Neural crest cell (in vitro differentiated cells): ENCODE measurements around the gene GMCL2. TPM values are rescaled to one million over a fixed set of nuclear protein-coding genes. Genes with fewer than 3 reads are reported as not detected.
"Not testable (repeated sequence)": the region's sequence is repeated elsewhere in the genome, so short reads cannot be mapped to it uniquely, and the experiment has no call there.

Source experiments
- DNase-seq: peaks from one replicate; pipeline ENCODE4 v3.0.0; 2021; ENCODE audit warnings: low read depth, mixed read lengths, low spot score
- H3K27ac Mint-ChIP-seq: one replicate; pipeline ENCODE4 v1.8.0; 2021; ENCODE audit warnings: mild to moderate bottlenecking, mixed read lengths; ENCODE audit not compliant: unreplicated experiment
- H3K27me3 Mint-ChIP-seq: 2 replicates; pipeline ENCODE4 v1.8.0; 2021; ENCODE audit warnings: low read depth, mild to moderate bottlenecking, mixed read lengths
- H3K36me3 Mint-ChIP-seq: 2 replicates; pipeline ENCODE4 v1.8.0; 2021; ENCODE audit warnings: low read depth, mild to moderate bottlenecking, mixed read lengths
- H3K4me1 Mint-ChIP-seq: 2 replicates; pipeline ENCODE4 v1.8.0; 2021; ENCODE audit warnings: mixed read lengths
- H3K4me3 Mint-ChIP-seq: one replicate; pipeline ENCODE4 v1.8.0; 2021; ENCODE audit warnings: mild to moderate bottlenecking, mixed read lengths
- H3K9me3 Mint-ChIP-seq: 2 replicates; pipeline ENCODE4 v1.8.0; 2021; ENCODE audit warnings: mixed read lengths
- CTCF ChIP-seq: fragments of 200-600 bp; sonication (generic); conservative IDR thresholded peaks from 2 replicates; pipeline ENCODE4 v1.5.0; 2021; ENCODE audit warnings: antibody characterized with exemption, mild to moderate bottlenecking
- total RNA-seq: library from RNA; stranded (reverse); gene quantifications from 2 replicates; pipeline ENCODE4 v1.2.1, GENCODE V29; 2021

Gene GMCL2
- total RNA-seq, 1 donor from 2014 or later = not detected

GRCh38 chr5:178229861-178230260 lies 42.7 kb upstream of the GMCL2 start:
- Mint-ChIP-seq H3K27me3 (peaks cover under 1% of the 10 kb centered on the region), H3K4me3 (peak overlapping the region; percentile 84), H3K4me1 (peaks cover 22% of the 10 kb centered on the region), H3K36me3 (peaks cover 31% of the 10 kb centered on the region), H3K27ac (no peak overlapping the region), H3K9me3 (no peaks in the 10 kb centered on the region)
- TF ChIP-seq CTCF = no peak
- no peak for DNase-seq

- peaks cover 19% of the 10 kb centered on the region for H3K4me1 Mint-ChIP-seq
- DNase-seq, H3K27me3 Mint-ChIP-seq, H3K9me3 Mint-ChIP-seq: not testable (repeated sequence)
- H3K27ac Mint-ChIP-seq = peak overlapping the region; percentile 40
- peak overlapping the region; percentile 84 for H3K4me3 Mint-ChIP-seq
- H3K36me3 Mint-ChIP-seq = peaks cover 32% of the 10 kb centered on the region
Observed at GRCh38 chr5:178229111-178229510, 41.9 kb upstream of the GMCL2 start.

GRCh38 chr5:178228609-178229008 lies 41.4 kb upstream of the GMCL2 start:
- no peak for TF ChIP-seq CTCF
- no peaks in the 10 kb centered on the region for H3K9me3 Mint-ChIP-seq
- peaks cover 32% of the 10 kb centered on the region for H3K36me3 Mint-ChIP-seq
- no peak overlapping the region for H3K27ac Mint-ChIP-seq
- H3K4me1 Mint-ChIP-seq = peaks cover 22% of the 10 kb centered on the region
- no peaks in the 10 kb centered on the region for H3K27me3 Mint-ChIP-seq
- no peak for DNase-seq
- H3K4me3 Mint-ChIP-seq = no peak overlapping the region

GRCh38 chr5:178227929-178228328 lies 40.8 kb upstream of the GMCL2 start:
- Mint-ChIP-seq H3K4me3 (peak overlapping the region; percentile 71), H3K36me3 (peaks cover 32% of the 10 kb centered on the region), H3K27me3 (peaks cover 3% of the 10 kb centered on the region), H3K9me3 (no peaks in the 10 kb centered on the region), H3K4me1 (peaks cover 27% of the 10 kb centered on the region), H3K27ac (no peak overlapping the region)
- TF ChIP-seq CTCF = no peak
- DNase-seq = no peak

- Mint-ChIP-seq H3K36me3 (peaks cover 32% of the 10 kb centered on the region), H3K9me3 (no peaks in the 10 kb centered on the region), H3K27ac (no peak overlapping the region), H3K4me1 (peaks cover 27% of the 10 kb centered on the region), H3K27me3 (peaks cover 3% of the 10 kb centered on the region), H3K4me3 (peak overlapping the region; percentile 71)
- DNase-seq = no peak
- no peak for TF ChIP-seq CTCF
Observed at GRCh38 chr5:178227138-178227659, 40.0 kb upstream of the GMCL2 start.

GRCh38 chr5:178225174-178225573 lies 38.0 kb upstream of the GMCL2 start:
- Mint-ChIP-seq H3K27me3 (peaks cover 5% of the 10 kb centered on the region), H3K9me3 (no peaks in the 10 kb centered on the region), H3K27ac (no peak overlapping the region), H3K4me1 (peaks cover 19% of the 10 kb centered on the region), H3K4me3 (peak overlapping the region; percentile 8), H3K36me3 (peaks cover 34% of the 10 kb centered on the region)
- no peak for TF ChIP-seq CTCF
- DNase-seq = no peak
